H1 (cell line): ENCODE measurements around the gene MAP4K1. TPM values are rescaled to one million over a fixed set of nuclear protein-coding genes. Genes with fewer than 3 reads are reported as not detected.

Experiments
- CTCF ChIA-PET: fragments of 300-600 bp; sonication (Branson Sonifier 250); formaldehyde crosslinking; loops from one replicate; lab custom pipeline; 2021; ENCODE audit not compliant: partially characterized antibody; lab: Charles Lee
- POLR2A ChIA-PET: fragments of 300-600 bp; sonication (Branson Sonifier 250); formaldehyde crosslinking; loops from one replicate; lab custom pipeline; 2021; ENCODE audit warnings: inconsistent platforms; ENCODE audit not compliant: partially characterized antibody; lab: Charles Lee
- DNase-seq, 2 experiments: peaks; one replicate each; pipeline versions ENCODE4 v3.0.0 to v3.0.0-alpha.2; 2010 to 2022; ENCODE audit warnings: low spot score in 2 of 2, low read depth in 1 of 2, mixed read lengths in 1 of 2
- FAIRE-seq: peaks from 2 replicates; lab custom pipeline; 2011; peaks lifted over from hg19 to GRCh38; lab: Jason Lieb, UNC
- H2AFZ ChIP-seq: 2 replicates; pipeline ENCODE4 v1.8.1; 2012; ENCODE audit warnings: low read length, inconsistent platforms
- H2AK5ac ChIP-seq: 2 replicates; pipeline ENCODE4 v1.6.1; 2013; ENCODE audit warnings: low read depth, low read length
- H2BK120ac ChIP-seq: replicated peaks from 2 replicates; pipeline ENCODE3; 2013; ENCODE audit warnings: low read depth, low read length, inconsistent platforms
- H2BK12ac ChIP-seq: 2 replicates; pipeline ENCODE4 v1.6.1; 2013; ENCODE audit warnings: low read depth, low read length
- H2BK15ac ChIP-seq: 2 replicates; pipeline ENCODE4 v1.6.1; 2013; ENCODE audit warnings: low read length
- H2BK20ac ChIP-seq: 2 replicates; pipeline ENCODE4 v1.6.1; 2013; ENCODE audit warnings: low read length
- H2BK5ac ChIP-seq: 2 replicates; pipeline ENCODE4 v1.6.1; 2013; ENCODE audit warnings: low read depth, low read length
- H3K14ac ChIP-seq: 2 replicates; pipeline ENCODE4 v1.6.1; 2013; ENCODE audit warnings: inconsistent platforms; ENCODE audit not compliant: insufficient read length
- H3K18ac ChIP-seq: 2 replicates; pipeline ENCODE4 v1.6.1; 2013; ENCODE audit warnings: low read length; ENCODE audit errors: extremely low read depth
- H3K23ac ChIP-seq: 2 replicates; pipeline ENCODE4 v1.6.1; 2013; ENCODE audit warnings: inconsistent platforms; ENCODE audit not compliant: insufficient read length
- H3K23me2 ChIP-seq: 2 replicates; pipeline ENCODE4 v1.6.1; 2013; ENCODE audit warnings: low read depth, low read length
- H3K27ac ChIP-seq: 2 replicates; pipeline ENCODE4 v1.6.1; 2011; ENCODE audit warnings: low read depth, low read length, inconsistent platforms
- H3K27me3 ChIP-seq, 4 experiments: replicated peaks in 1 of 4; 1 replicate in 1 of 4; 2 replicates in 3 of 4; pipeline versions ENCODE4 v1.6.1 to v1.8.1; 2011 to 2013; ENCODE audit warnings: low read length in 3 of 4, mild to moderate bottlenecking in 3 of 4, inconsistent platforms in 2 of 4, mixed read lengths in 2 of 4, moderate library complexity in 1 of 4; ENCODE audit not compliant: control insufficient read depth in 3 of 4, insufficient read depth in 3 of 4; ENCODE audit errors: extremely low read depth in 1 of 4
- H3K36me3 ChIP-seq, 4 experiments: 2 replicates each; pipeline versions ENCODE4 v1.6.1 to v1.8.1; 2011 to 2013; ENCODE audit warnings: mild to moderate bottlenecking in 4 of 4, low read length in 3 of 4, moderate library complexity in 2 of 4, control low read depth in 1 of 4, inconsistent platforms in 1 of 4; ENCODE audit not compliant: insufficient read depth in 4 of 4, control insufficient read depth in 2 of 4
- H3K4ac ChIP-seq: replicated peaks from 2 replicates; pipeline ENCODE3; 2013; ENCODE audit warnings: low read length, low read depth, mixed read lengths, inconsistent platforms; ENCODE audit not compliant: insufficient read length
- H3K4me1 ChIP-seq, 4 experiments: replicated peaks in 1 of 4; 1 replicate in 1 of 4; 2 replicates in 3 of 4; pipeline versions ENCODE4 v1.6.1 to v1.8.1; 2011 to 2013; ENCODE audit warnings: low read length in 3 of 4, inconsistent platforms in 2 of 4, mixed read lengths in 1 of 4; ENCODE audit not compliant: insufficient read depth in 4 of 4, control insufficient read depth in 3 of 4
- H3K4me2 ChIP-seq, 2 experiments: 2 replicates each; pipeline versions ENCODE4 v1.6.1 to v1.8.1; 2011 to 2013; ENCODE audit warnings: low read depth in 2 of 2, low read length in 2 of 2, control low read depth in 1 of 2, inconsistent platforms in 1 of 2, mild to moderate bottlenecking in 1 of 2; ENCODE audit not compliant: insufficient read depth in 1 of 2
- H3K4me3 ChIP-seq, 4 experiments: fragments of 200-600, 300-600 bp in 1 of 4; sonication (generic), shearing (Covaris generic), sonication (Bioruptor Twin) in 1 of 4; 2 replicates each; pipeline versions ENCODE4 v1.5.1 to v1.8.1; 2011 to 2016; ENCODE audit warnings: low read length in 4 of 4, low read depth in 3 of 4, control low read depth in 2 of 4, inconsistent platforms in 2 of 4, mild to moderate bottlenecking in 2 of 4, mixed read lengths in 1 of 4, moderate library complexity in 1 of 4; ENCODE audit not compliant: insufficient read depth in 2 of 4; ENCODE audit errors: extremely low read depth in 1 of 4
- H3K56ac ChIP-seq: replicated peaks from 2 replicates; pipeline ENCODE3; 2013; ENCODE audit warnings: low read depth, mild to moderate bottlenecking, mixed read lengths, low read length, inconsistent platforms; ENCODE audit not compliant: insufficient read length
- H3K79me1 ChIP-seq: 2 replicates; pipeline ENCODE4 v1.6.1; 2013; ENCODE audit warnings: low read depth, low read length, control low read depth
- H3K79me2 ChIP-seq, 2 experiments: 2 replicates each; pipeline versions ENCODE4 v1.6.1 to v1.8.1; 2012 to 2013; ENCODE audit warnings: low read length in 2 of 2, mild to moderate bottlenecking in 2 of 2, inconsistent platforms in 1 of 2; ENCODE audit not compliant: insufficient read depth in 2 of 2, control insufficient read depth in 1 of 2
- H3K9ac ChIP-seq, 4 experiments: replicated peaks in 1 of 4; 1 replicate in 1 of 4; 2 replicates in 3 of 4; pipeline versions ENCODE4 v1.6.1 to v1.8.1; 2011 to 2013; ENCODE audit warnings: low read depth in 3 of 4, low read length in 3 of 4, control low read depth in 2 of 4, mild to moderate bottlenecking in 2 of 4, moderate library complexity in 2 of 4, inconsistent platforms in 1 of 4; ENCODE audit errors: extremely low read depth in 1 of 4
- H3K9me3 ChIP-seq, 2 experiments: 2 replicates each; pipeline versions ENCODE4 v1.6.1 to v1.8.1; 2012 to 2013; ENCODE audit warnings: mild to moderate bottlenecking in 2 of 2, moderate library complexity in 2 of 2, control low read depth in 1 of 2, inconsistent platforms in 1 of 2, low read depth in 1 of 2, low read length in 1 of 2, mixed read lengths in 1 of 2; ENCODE audit not compliant: insufficient read depth in 2 of 2
- H4K20me1 ChIP-seq, 2 experiments: replicated peaks in 1 of 2; 2 replicates each; pipeline versions ENCODE3 to v1.8.1; 2011 to 2013; ENCODE audit warnings: inconsistent platforms in 2 of 2, low read length in 2 of 2, mild to moderate bottlenecking in 1 of 2; ENCODE audit not compliant: insufficient read depth in 2 of 2, control insufficient read depth in 1 of 2
- H4K5ac ChIP-seq: 2 replicates; pipeline ENCODE4 v1.6.1; 2013; ENCODE audit warnings: low read length, low read depth, mixed read lengths, inconsistent platforms; ENCODE audit not compliant: insufficient read length
- H4K8ac ChIP-seq: 2 replicates; pipeline ENCODE4 v1.8.0; 2013; ENCODE audit warnings: mild to moderate bottlenecking, moderate library complexity, low read length, inconsistent platforms; ENCODE audit not compliant: insufficient read depth; ENCODE audit errors: extremely low read depth
- H4K91ac ChIP-seq: replicated peaks from 2 replicates; pipeline ENCODE3; 2013; ENCODE audit warnings: low read length, mixed read lengths, inconsistent platforms; ENCODE audit not compliant: insufficient read length
- ZNF274 ChIP-seq: IDR thresholded peaks from 2 replicates; pipeline ENCODE4 v1.7.0; 2012; ENCODE audit warnings: low read length, borderline replicate concordance; ENCODE audit errors: extremely low read depth
- WGBS, 2 experiments: shearing (Covaris generic) in 1 of 2; methylation state at CpG; one replicate each; pipeline versions ENCODE4 v1.1.6 to v1.1.7; 2013 to 2015; ENCODE audit warnings: low lambda C conversion rate in 2 of 2, mixed read lengths in 2 of 2, inconsistent platforms in 1 of 2, low coverage in 1 of 2, missing lambda C conversion rate in 1 of 2; ENCODE audit not compliant: insufficient replicate concordance in 2 of 2, insufficient coverage in 1 of 2, insufficient read length in 1 of 2; ENCODE audit errors: extremely low coverage in 1 of 2, missing lambda C conversion rate in 1 of 2; 5-methylcytosine and 5-hydroxymethylcytosine counted together
- polyA plus RNA-seq, 7 experiments: library from polyadenylated mRNA; depleted of rRNA in 3 of 7; stranded (reverse) in 5 of 7; unstranded in 2 of 7; fragments of >200 nt in 5 of 7; fragments of 200-250 nt in 2 of 7; gene quantifications; 1 replicate in 5 of 7; 2 replicates in 1 of 7; 4 replicates in 1 of 7; pipeline versions ENCODE4 v1.2.1 to v1.2.3, GENCODE V29; 2011 to 2013; ENCODE audit warnings: missing spikeins in 2 of 7, mixed read lengths in 2 of 7
- total RNA-seq: library from RNA; stranded (reverse); fragmentation: NEBNext Ultra II Directional; extraction: Animal tissue kit (Norgen Biotek cat#: 25700); gene quantifications from 2 replicates; pipeline ENCODE4 v1.2.1, GENCODE V29; 2021

Gene MAP4K1
- total and polyA plus RNA-seq, 2 of the 8 experiments (the other 6 are each of a cell fraction or from before 2014, with no cell fraction given), result 9.0 to 10.4 TPM

GRCh38 chr19:38561053-38561606 lies 56.6 kb downstream of the MAP4K1 start:
- WGBS, 2 experiments, result 96% methylated on average over 31 of the region's 42 CpGs; no CpG with 5 or more reads in 1 of the 2 experiments
- POLR2A ChIA-PET, result no interaction called here
- TF ChIP-seq ZNF274, result no peak

More at GRCh38 chr19:38561053-38561606, 56.6 kb downstream of the MAP4K1 start:
- Histone ChIP-seq H3K23ac (no peak overlapping the region), H3K27me3 (no peaks in the 10 kb centered on the region; a peak in 1 of 7 replicates), H3K9me3 (no peaks in the 10 kb centered on the region), H4K20me1 (peaks cover 0 to 3% of the 10 kb centered on the region in 2 experiments), H2AK5ac (no peak overlapping the region), H3K9ac (no peak overlapping the region), H3K36me3 (peaks cover 0 to 15% (median 0%) of the 10 kb centered on the region in 4 experiments; a peak in 1 of 8 replicates), H2BK15ac (no peak overlapping the region), H4K8ac (peak overlapping the region; percentile 25; the same call in 1 of the 2 replicates), H3K23me2 (peaks cover 3% of the 10 kb centered on the region; the same call in 1 of the 2 replicates), H2BK120ac (no peak overlapping the region), H3K79me1 (no peaks in the 10 kb centered on the region), H3K27ac (no peak overlapping the region), H3K79me2 (no peaks in the 10 kb centered on the region), H3K4me2 (no peak overlapping the region), H3K4me3 (no peak overlapping the region), H2BK20ac (no peak overlapping the region), H4K91ac (no peak overlapping the region), H3K56ac (no peak overlapping the region), H3K4me1 (no peaks in the 10 kb centered on the region), H3K4ac (no peak overlapping the region), H2BK12ac (no peak overlapping the region), H2BK5ac (no peak overlapping the region; the same call in 1 of the 2 replicates), H3K18ac (no peak overlapping the region), H2AFZ (no peak overlapping the region), H3K14ac (no peak overlapping the region), H4K5ac (no peak overlapping the region)
- DNase-seq (no peak), FAIRE-seq (no peak)
- CTCF ChIA-PET, result interaction anchor here (0.8 to 3.7 kb wide), 2 partner anchors 9 to 74 kb away, joined by 3 to 12 read pairs; no protein-coding TSS in a partner anchor
